ENCODE measurements around the gene GNL3L.

- no peak for TF ChIP-seq CTCF (IDR thresholded peaks at IDR 0.05; ENCODE audit: low read depth, low read length, poor library complexity, severe bottlenecking)
- no peak for TF ChIP-seq EZH2phosphoT487 (IDR thresholded peaks at IDR 0.05; ENCODE audit: borderline replicate concordance, low read length)
Observed at GRCh38 chrX:54530357-54530900, 410 bp downstream of the GNL3L start.
